HepG2 (cell line): ENCODE results near the gene ALMS1. TPM values are rescaled to one million over a fixed set of nuclear protein-coding genes. Genes with fewer than 3 reads are reported as not detected.

Experiments used
- ASH2L ChIP-seq: fragments of 300-600, 200-600 bp; sonication (generic); IDR thresholded peaks from 2 replicates; pipeline ENCODE4 v1.7.0; 2017; ENCODE audit warnings: low read depth, mild to moderate bottlenecking, moderate library complexity, mixed read lengths, low read length; ENCODE audit not compliant: insufficient read length
- CCDC6 ChIP-seq: sonication (generic); formaldehyde crosslinking; IDR thresholded peaks from 2 replicates; pipeline ENCODE4 v1.8.1; 2022; ENCODE audit warnings: mild to moderate bottlenecking, missing genetic modification reagents, moderate library complexity
- CHD2 ChIP-seq: IDR thresholded peaks from 2 replicates; pipeline ENCODE4 v1.6.1; 2011; ENCODE audit warnings: low read depth, low read length, improper control_type of control experiment
- CREM ChIP-seq, 2 experiments: sonication (generic) in 1 of 2; formaldehyde crosslinking in 1 of 2; IDR thresholded peaks; 2 replicates each; pipeline versions ENCODE4 v1.4.0 to v1.6.1; 2016 to 2020; ENCODE audit warnings: antibody characterized with exemption in 1 of 2, mild to moderate bottlenecking in 1 of 2, missing genetic modification reagents in 1 of 2
- DZIP1 ChIP-seq: sonication (generic); formaldehyde crosslinking; IDR thresholded peaks from 2 replicates; pipeline ENCODE4 v1.5.0; 2020; ENCODE audit warnings: mild to moderate bottlenecking, missing genetic modification reagents
- FOXA3 ChIP-seq: IDR thresholded peaks from 2 replicates; pipeline ENCODE4 v1.6.1; 2016; ENCODE audit warnings: missing genetic modification reagents, missing compliant biosample characterization
- GABPB1 ChIP-seq: IDR thresholded peaks from 2 replicates; pipeline ENCODE4 v1.6.1; 2016; ENCODE audit warnings: mild to moderate bottlenecking, missing genetic modification reagents, moderate library complexity, missing compliant biosample characterization
- KDM1A ChIP-seq: IDR thresholded peaks from 2 replicates; pipeline ENCODE4 v1.6.1; 2016; ENCODE audit warnings: missing compliant biosample characterization
- NFRKB ChIP-seq: fragments of 450-650 bp; IDR thresholded peaks from 2 replicates; pipeline ENCODE4 v1.6.1; 2017
- NONO ChIP-seq, 2 experiments: fragments of 450-650 bp in 1 of 2; sonication (generic) in 1 of 2; formaldehyde crosslinking in 1 of 2; IDR thresholded peaks in 1 of 2; conservative IDR thresholded peaks in 1 of 2; 2 replicates each; pipeline versions ENCODE4 v1.6.1 to v1.8.0; 2017 to 2022; ENCODE audit warnings: mild to moderate bottlenecking in 1 of 2, missing genetic modification reagents in 1 of 2, moderate library complexity in 1 of 2
- SP5 ChIP-seq: IDR thresholded peaks from 2 replicates; pipeline ENCODE4 v1.6.1; 2016; ENCODE audit warnings: low read depth, borderline replicate concordance
- TAF1 ChIP-seq: sonication (generic); formaldehyde crosslinking; IDR thresholded peaks from 2 replicates; pipeline ENCODE4 v1.4.0; 2020; ENCODE audit warnings: missing genetic modification reagents
- ZNF124 ChIP-seq: sonication (generic); formaldehyde crosslinking; IDR thresholded peaks from 2 replicates; pipeline ENCODE4 v1.4.0; 2020; ENCODE audit warnings: missing genetic modification reagents
- ZNF326 ChIP-seq: sonication (generic); formaldehyde crosslinking; IDR thresholded peaks from 2 replicates; pipeline ENCODE4 v1.4.0; 2020; ENCODE audit warnings: missing genetic modification reagents, borderline replicate concordance
- ZNF329 ChIP-seq: sonication (generic); formaldehyde crosslinking; IDR thresholded peaks from 2 replicates; pipeline ENCODE4 v1.9.0; 2021; ENCODE audit warnings: low read depth, mild to moderate bottlenecking, missing genetic modification reagents
- ZNF343 ChIP-seq: sonication (generic); formaldehyde crosslinking; IDR thresholded peaks from 2 replicates; pipeline ENCODE4 v1.4.0; 2020; ENCODE audit warnings: mild to moderate bottlenecking, missing genetic modification reagents
- ZNF383 ChIP-seq: sonication (generic); formaldehyde crosslinking; IDR thresholded peaks from 2 replicates; pipeline ENCODE4 v1.4.0; 2020; ENCODE audit warnings: missing genetic modification reagents, mild to moderate bottlenecking, borderline replicate concordance
- ZNF713 ChIP-seq: sonication (generic); formaldehyde crosslinking; IDR thresholded peaks from 2 replicates; pipeline ENCODE4 v1.4.0; 2020; ENCODE audit warnings: mild to moderate bottlenecking, missing genetic modification reagents
- ZNF772 ChIP-seq: sonication (generic); formaldehyde crosslinking; IDR thresholded peaks from 2 replicates; pipeline ENCODE4 v1.5.0; 2020; ENCODE audit warnings: mild to moderate bottlenecking, missing genetic modification reagents
- polyA plus RNA-seq, 8 experiments: library from polyadenylated mRNA; depleted of rRNA in 3 of 8; stranded (reverse) in 7 of 8; unstranded in 1 of 8; fragments of >200 nt; fragmentation: Illumina TruSeq in 4 of 8; extraction: Trizol in 4 of 8; gene quantifications; 2 replicates each; pipeline versions ENCODE4 v1.2.1 to v1.2.3, GENCODE V29; 2011 to 2016; ENCODE audit warnings: low read depth in 4 of 8, missing spikeins in 1 of 8, mixed read lengths in 1 of 8; ENCODE audit not compliant: insufficient read depth in 1 of 8
- total RNA-seq, 5 experiments: library from RNA; depleted of rRNA; stranded (reverse); fragments of >200 nt; fragmentation: Illumina TruSeq; extraction: Trizol; gene quantifications; 2 replicates each; pipeline ENCODE4 v1.2.3, GENCODE V29; 2016; ENCODE audit warnings: low read depth in 1 of 5
- TF ChIP-seq, protein P1 (sequence below): fragments of 450-650 bp; IDR thresholded peaks from 2 replicates; pipeline ENCODE4 v1.6.1; 2017
- TF ChIP-seq, protein P2 (sequence below): sonication (generic); formaldehyde crosslinking; IDR thresholded peaks from 2 replicates; pipeline ENCODE4 v1.4.0; 2020; ENCODE audit warnings: missing genetic modification reagents, borderline replicate concordance
- TF ChIP-seq, protein P3 (sequence below): sonication (generic); formaldehyde crosslinking; IDR thresholded peaks from 2 replicates; pipeline ENCODE4 v1.4.0; 2020; ENCODE audit warnings: mild to moderate bottlenecking, missing genetic modification reagents

Gene ALMS1
- total and polyA plus RNA-seq, 2 of the 13 experiments (the other 11 are each of a cell fraction or from before 2014, with no cell fraction given): 12.9 to 21.2 TPM

GRCh38 chr2:73642338-73643018 is 256.8 kb downstream of the ALMS1 start, which contains the start of gene NAT8 (continued):
- peak; percentile 37; the same call in 1 of the 2 replicates for TF ChIP-seq KDM1A (CRISPR knock-in tag)
- TF ChIP-seq, protein P1, sequence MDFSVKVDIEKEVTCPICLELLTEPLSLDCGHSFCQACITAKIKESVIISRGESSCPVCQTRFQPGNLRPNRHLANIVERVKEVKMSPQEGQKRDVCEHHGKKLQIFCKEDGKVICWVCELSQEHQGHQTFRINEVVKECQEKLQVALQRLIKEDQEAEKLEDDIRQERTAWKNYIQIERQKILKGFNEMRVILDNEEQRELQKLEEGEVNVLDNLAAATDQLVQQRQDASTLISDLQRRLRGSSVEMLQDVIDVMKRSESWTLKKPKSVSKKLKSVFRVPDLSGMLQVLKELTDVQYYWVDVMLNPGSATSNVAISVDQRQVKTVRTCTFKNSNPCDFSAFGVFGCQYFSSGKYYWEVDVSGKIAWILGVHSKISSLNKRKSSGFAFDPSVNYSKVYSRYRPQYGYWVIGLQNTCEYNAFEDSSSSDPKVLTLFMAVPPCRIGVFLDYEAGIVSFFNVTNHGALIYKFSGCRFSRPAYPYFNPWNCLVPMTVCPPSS: no peak
- TF ChIP-seq CREM (IDR thresholded peaks at IDR 0.05): no peak; the same call in 1 of the 2 replicates
- TF ChIP-seq CREM (CRISPR knock-in tag; IDR thresholded peaks at IDR 0.05): no peak
- no peak for TF ChIP-seq ZNF329 (CRISPR knock-in tag)
- TF ChIP-seq NONO (IDR thresholded peaks at IDR 0.05): no peak
- peak; percentile 88 for TF ChIP-seq NONO (CRISPR knock-in tag; conservative IDR thresholded peaks at IDR 0.05)
- peak; percentile 91 for TF ChIP-seq FOXA3 (CRISPR knock-in tag)
- TF ChIP-seq ZNF124: no peak
- no peak for TF ChIP-seq ZNF326 (CRISPR knock-in tag)
- TF ChIP-seq, protein P2, sequence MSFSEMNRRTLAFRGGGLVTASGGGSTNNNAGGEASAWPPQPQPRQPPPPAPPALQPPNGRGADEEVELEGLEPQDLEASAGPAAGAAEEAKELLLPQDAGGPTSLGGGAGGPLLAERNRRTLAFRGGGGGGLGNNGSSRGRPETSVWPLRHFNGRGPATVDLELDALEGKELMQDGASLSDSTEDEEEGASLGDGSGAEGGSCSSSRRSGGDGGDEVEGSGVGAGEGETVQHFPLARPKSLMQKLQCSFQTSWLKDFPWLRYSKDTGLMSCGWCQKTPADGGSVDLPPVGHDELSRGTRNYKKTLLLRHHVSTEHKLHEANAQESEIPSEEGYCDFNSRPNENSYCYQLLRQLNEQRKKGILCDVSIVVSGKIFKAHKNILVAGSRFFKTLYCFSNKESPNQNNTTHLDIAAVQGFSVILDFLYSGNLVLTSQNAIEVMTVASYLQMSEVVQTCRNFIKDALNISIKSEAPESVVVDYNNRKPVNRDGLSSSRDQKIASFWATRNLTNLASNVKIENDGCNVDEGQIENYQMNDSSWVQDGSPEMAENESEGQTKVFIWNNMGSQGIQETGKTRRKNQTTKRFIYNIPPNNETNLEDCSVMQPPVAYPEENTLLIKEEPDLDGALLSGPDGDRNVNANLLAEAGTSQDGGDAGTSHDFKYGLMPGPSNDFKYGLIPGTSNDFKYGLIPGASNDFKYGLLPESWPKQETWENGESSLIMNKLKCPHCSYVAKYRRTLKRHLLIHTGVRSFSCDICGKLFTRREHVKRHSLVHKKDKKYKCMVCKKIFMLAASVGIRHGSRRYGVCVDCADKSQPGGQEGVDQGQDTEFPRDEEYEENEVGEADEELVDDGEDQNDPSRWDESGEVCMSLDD (CRISPR knock-in tag): no peak
- no peak for TF ChIP-seq ZNF713 (CRISPR knock-in tag)
- TF ChIP-seq NFRKB: no peak
- TF ChIP-seq GABPB1 (CRISPR knock-in tag): peak; percentile 89
- 0 out of 2 replicates have a peak, but pooled peaks have one; percentile 12 for TF ChIP-seq TAF1
- TF ChIP-seq ZNF772 (CRISPR knock-in tag): peak; percentile 79
- TF ChIP-seq ZNF343 (CRISPR knock-in tag): 0 out of 2 replicates have a peak, but pooled peaks have one; percentile 31
- peak; percentile 99 for TF ChIP-seq SP5 (CRISPR knock-in tag)
- no peak for TF ChIP-seq CCDC6 (CRISPR knock-in tag)
- TF ChIP-seq, protein P3, sequence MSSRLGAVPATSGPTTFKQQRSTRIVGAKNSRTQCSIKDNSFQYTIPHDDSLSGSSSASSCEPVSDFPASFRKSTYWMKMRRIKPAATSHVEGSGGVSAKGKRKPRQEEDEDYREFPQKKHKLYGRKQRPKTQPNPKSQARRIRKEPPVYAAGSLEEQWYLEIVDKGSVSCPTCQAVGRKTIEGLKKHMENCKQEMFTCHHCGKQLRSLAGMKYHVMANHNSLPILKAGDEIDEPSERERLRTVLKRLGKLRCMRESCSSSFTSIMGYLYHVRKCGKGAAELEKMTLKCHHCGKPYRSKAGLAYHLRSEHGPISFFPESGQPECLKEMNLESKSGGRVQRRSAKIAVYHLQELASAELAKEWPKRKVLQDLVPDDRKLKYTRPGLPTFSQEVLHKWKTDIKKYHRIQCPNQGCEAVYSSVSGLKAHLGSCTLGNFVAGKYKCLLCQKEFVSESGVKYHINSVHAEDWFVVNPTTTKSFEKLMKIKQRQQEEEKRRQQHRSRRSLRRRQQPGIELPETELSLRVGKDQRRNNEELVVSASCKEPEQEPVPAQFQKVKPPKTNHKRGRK: no peak
- no peak for TF ChIP-seq DZIP1
- no peak for TF ChIP-seq ZNF383 (CRISPR knock-in tag)
- TF ChIP-seq ASH2L: peak; percentile 53
- TF ChIP-seq CHD2: no peak
